Activated naive CD4-positive, alpha-beta T cell (primary cell): Measurements from ENCODE around the gene DRC7.

Source experiments
- DNase-seq, 4 experiments: peaks; one replicate each; lab custom pipeline; 2025; lab: John Stamatoyannopoulos, UW

Gene DRC7

GRCh38 chr16:57751539-57752202, 57.1 kb downstream of the DRC7 start:
- no peak for DNase-seq

- no peak for DNase-seq
These were observed 57.6 kb downstream of the DRC7 start for GRCh38 chr16:57752203-57752580.

GRCh38 chr16:57752581-57753447, 58.2 kb downstream of the DRC7 start:
- DNase-seq = no peak

- no peak for DNase-seq
These were observed 59.1 kb downstream of the DRC7 start for GRCh38 chr16:57753448-57754353.

GRCh38 chr16:57754354-57755060, 59.9 kb downstream of the DRC7 start:
- no peak for DNase-seq

- no peak for DNase-seq
These were observed 60.6 kb downstream of the DRC7 start for GRCh38 chr16:57755061-57755684.

- no peak for DNase-seq
These were observed 61.3 kb downstream of the DRC7 start for GRCh38 chr16:57755726-57756423.

GRCh38 chr16:57756424-57757325, 62.1 kb downstream of the DRC7 start:
- DNase-seq = no peak

GRCh38 chr16:57757326-57757786, 62.8 kb downstream of the DRC7 start:
- DNase-seq = peak; percentile 79 to 93 (median 85)

GRCh38 chr16:57757883-57758282, 63.3 kb downstream of the DRC7 start:
- no peak for DNase-seq

- no peak for DNase-seq
These were observed 63.9 kb downstream of the DRC7 start for GRCh38 chr16:57758331-57759117.

GRCh38 chr16:57759131-57759530, 64.5 kb downstream of the DRC7 start:
- no peak for DNase-seq

- DNase-seq = no peak
These were observed 65.1 kb downstream of the DRC7 start for GRCh38 chr16:57759541-57760356.

GRCh38 chr16:57760357-57761160, 66.0 kb downstream of the DRC7 start:
- no peak for DNase-seq

- DNase-seq = no peak
These were observed 66.7 kb downstream of the DRC7 start for GRCh38 chr16:57761301-57761700.

- no peak for DNase-seq
These were observed 67.4 kb downstream of the DRC7 start for GRCh38 chr16:57761957-57762356.
